Measurements from ENCODE around the gene LAG3.
A peak's percentile ranks its signal among the peaks of the same experiment; 100 is the strongest.

The LAG3 gene

DNA sequence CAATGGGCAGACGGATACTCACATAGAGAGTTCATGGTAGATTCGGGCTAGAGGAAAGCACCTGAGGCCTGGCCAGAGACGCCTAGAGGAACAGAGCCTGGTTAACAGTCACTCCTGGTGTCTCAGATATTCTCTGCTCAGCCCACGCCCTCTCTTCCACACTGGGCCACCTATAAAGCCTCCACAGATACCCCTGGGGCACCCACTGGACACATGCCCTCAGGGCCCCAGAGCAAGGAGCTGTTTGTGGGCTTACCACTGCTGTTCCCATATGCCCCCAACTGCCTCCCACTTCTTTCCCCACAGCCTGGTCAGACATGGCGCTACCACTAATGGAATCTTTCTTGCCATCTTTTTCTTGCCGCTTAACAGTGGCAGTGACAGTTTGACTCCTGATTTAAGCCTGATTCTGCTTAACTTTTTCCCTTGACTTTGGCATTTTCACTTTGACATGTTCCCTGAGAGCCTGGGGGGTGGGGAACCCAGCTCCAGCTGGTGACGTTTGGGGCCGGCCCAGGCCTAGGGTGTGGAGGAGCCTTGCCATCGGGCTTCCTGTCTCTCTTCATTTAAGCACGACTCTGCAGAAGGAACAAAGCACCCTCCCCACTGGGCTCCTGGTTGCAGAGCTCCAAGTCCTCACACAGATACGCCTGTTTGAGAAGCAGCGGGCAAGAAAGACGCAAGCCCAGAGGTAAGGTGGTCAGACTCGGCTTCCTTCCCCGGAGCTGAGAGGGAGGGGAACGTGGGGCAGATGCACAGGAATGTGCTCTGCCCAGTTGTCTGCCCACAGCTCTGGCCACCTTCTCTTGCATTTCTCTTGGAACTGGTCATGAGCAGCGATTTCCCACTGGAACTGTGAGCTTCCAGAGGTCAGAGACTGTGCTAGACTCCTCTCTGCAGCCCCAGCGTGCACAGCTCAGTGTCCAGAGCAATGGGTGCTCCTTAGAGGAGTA, 16.9 kb downstream of the LAG3 start, which contains the start of gene CD4:
TSS of gene CD4 (plus strand) at position 557 of the 953 bp plus-strand sequence. CDS start 10,611 bp downstream, outside the sequence.
- peak; percentile 65 to 81 for DNase-seq (ENCODE audit: low read depth in 2 of 2)

DNA sequence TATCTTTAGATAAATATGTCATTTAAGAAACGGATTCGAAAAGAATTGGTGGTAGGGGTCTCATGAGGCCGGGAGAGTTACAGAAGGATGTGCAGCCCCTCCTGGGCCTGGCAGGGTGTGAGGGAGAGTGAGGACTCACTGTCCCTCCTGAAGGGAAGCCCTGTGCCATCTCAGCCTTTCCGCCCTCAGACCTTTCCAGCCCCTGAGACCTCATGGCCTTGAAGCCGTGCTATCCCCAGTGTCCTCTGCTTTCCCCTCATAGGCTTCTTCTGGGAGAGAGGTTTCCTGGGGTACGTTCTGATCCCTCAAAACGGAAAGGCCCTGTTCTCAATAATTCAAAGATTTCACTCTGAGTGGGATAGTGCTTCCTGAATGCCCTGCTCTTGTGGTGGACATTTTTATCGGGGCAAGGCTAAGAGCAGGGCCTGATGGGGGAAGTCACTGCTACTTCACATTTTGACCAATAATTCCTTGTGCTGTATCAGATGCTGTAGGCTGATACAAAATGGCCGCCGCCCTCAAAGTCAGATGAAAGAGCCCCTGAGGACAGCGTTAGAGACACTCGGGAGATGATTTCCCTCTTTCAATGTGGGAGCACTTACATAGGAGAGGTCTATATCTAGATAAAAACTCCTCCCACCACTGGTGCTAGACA, 18.3 kb downstream of the LAG3 start:
- no peak for DNase-seq (ENCODE audit: low read depth in 2 of 2)

DNA sequence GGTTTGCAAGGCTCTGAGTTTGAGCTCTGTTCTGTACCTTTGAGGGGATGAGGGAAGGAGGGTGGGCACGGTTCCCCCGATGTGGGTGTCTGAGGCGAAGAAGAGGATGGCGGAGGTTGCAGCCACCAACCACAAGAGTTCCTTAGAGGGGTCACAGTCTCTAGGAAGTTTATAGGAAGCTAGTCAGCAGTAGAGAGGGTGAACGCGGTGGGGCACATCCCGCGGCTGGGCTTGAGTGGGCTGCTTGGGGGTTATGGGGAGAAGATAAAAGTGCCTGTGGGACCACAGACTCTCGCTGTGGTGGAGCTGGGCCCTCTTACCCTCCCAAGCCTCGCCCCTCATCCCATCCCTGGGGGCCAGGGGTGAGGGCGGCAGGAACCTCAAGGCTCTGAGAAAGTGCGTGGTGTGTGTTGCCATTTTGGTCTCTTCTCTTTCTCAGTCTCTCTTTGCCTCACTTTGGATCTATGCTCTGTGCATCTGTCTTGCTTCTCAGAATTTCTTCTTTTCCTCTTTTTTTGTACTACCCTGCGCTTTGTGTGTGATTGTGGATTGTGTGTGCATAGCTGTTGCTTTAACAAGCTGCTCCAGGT, 19.7 kb downstream of the LAG3 start:
- DNase-seq (ENCODE audit: low read depth in 2 of 2), result no peak

DNA sequence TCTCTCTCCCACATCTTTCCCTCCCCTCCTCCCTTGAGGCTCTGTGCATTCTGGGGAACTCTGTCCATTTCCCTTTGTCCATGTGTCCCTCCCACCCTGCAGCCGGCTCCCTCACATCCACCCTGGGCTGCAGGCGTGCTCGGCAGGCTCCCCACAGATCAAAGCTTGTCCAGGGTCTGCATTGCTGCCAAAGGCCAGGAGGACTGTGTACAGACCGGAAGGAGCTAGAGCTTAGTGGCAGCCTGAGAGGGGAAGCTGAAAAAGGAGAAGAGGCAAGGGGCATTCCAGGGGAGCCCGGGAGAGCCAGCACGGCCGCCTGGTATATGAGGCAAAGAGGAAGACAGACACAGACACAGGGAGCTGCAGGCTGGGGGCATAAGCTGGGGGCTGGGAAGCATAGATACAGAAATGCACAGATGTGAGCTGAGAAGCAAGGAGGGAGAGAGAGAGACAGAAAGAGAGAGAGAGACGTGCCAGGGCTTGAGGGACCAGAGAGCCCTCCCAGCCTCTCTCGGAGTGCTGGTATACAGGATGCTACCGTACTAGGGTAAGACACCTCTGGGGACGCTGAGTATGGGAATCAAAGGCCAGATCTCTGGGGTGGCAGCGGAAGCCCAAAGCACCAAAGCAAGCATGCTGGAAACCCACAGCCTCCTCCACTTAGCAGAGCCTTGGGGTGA, 20.3 kb downstream of the LAG3 start:
- DNase-seq (ENCODE audit: low read depth in 2 of 2), result no peak

DNA sequence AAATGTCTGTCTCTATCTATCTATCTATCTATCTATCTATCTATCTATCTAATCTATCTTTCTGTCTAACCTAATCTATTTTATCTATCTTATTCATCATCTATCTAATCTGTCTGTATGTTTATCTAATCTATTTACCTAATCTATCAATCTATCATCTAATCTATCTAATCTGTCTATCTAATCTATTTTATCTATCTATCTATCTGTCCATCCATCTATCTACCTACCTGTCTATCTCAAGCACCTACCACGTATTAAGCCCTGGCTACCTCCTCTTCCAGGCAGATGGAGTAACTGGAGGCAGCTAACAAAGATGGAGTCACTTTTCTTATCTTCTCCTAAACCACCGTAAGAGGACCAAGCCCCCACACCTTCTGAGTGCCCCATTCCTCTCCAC, 22.8 kb downstream of the LAG3 start:
- no peak for DNase-seq (ENCODE audit: low read depth in 2 of 2)

DNA sequence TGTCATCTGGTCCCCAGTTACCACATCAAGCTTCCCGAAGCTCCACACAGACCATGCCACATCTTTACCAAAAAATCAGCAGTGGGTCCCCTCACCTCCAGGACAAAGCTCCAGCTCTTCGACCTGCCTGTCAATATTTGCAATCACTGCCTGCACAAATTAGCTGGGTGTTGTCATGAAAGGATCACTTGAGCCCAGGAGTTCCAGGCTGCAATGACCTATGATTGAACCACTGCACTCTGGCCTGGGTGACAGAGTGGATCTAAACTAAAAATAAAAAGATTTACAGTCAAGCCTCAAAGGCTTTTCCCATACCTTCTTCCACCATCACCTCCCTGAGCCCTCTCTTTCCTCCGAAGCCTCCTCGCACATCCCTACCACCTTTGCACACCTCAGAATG, 24.3 kb downstream of the LAG3 start:
- DNase-seq (ENCODE audit: low read depth in 2 of 2), result no peak

DNA sequence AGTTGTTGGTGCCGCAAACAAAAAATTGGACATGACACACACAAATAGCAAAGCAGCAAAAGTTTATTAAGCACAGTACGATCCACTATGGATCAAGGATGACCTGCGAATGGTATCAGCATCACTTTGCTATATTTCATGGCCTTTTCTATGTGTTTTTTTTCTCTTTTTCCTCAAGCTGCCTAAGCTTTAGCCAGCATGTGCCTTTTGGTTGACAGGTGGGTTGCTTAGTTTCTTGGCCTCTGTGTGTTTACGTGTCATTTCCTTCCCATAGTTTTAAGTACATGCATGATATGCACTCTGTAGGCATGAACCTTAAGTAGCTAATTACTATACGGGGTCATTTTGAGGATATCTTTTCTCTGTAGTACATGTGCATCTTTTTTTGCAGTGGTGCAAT, 26.8 kb downstream of the LAG3 start:
- no peak for DNase-seq (ENCODE audit: low read depth in 2 of 2)

DNA sequence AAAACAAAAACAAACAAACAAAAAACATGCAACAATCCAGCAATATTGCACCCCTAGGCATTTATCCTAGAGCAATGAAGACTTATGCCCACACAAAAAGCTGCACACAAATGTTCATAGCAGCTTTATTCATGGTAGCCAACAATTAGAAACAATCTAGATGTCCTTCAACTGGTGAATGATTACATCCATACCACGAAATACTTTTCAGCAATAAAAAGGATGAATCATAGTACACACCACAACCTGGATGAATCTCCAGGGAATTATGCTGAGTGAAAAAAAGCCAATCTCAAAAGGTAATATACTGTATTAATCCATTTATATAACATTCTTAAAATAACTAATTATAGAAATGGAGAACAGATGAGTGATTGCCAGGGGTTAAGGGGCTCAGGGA, 34.9 kb downstream of the LAG3 start:
- DNase-seq (ENCODE audit: low read depth in 2 of 2), result no peak

DNA sequence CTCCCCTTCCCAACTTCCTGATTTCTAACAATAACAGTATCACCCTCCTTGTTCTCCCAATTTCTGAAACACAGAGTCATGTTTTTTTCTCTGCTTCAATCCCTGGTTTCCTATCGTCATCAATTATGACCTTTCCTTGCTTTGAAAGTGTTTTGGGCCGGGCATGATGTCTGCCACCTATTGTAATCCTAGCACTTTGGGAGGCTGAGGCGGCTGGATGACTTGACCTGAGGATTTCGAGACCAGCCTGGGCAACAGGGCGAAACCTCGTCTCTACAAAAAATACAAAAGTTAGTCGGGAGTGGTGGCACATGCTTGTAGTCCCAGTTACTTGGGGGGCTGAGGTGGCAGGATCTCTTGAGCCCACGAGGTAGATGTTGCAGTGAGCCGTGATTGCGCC, 36.7 kb downstream of the LAG3 start:
- DNase-seq (ENCODE audit: low read depth in 2 of 2), result no peak

DNA sequence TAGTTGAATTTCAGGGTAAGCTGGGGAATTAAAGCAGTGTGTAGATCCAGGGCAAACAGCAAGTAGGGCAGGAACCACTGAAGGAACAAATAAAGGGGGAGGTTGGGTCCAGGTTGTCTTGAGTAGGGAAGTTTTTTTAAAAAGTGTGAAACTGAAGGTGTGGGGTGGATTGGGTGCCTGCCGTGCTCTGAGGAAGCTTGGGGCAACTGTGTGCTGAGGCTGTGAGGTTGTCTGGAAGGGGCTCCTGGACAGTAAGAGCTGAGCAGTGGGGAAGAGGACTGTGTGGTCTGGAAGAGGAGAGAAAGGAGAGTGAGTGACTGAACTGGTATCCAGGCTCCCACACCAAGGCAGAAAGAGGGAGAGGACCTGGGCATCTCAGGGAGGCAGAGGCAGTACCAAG, 38.4 kb downstream of the LAG3 start:
- no peak for DNase-seq (ENCODE audit: low read depth in 2 of 2)

DNA sequence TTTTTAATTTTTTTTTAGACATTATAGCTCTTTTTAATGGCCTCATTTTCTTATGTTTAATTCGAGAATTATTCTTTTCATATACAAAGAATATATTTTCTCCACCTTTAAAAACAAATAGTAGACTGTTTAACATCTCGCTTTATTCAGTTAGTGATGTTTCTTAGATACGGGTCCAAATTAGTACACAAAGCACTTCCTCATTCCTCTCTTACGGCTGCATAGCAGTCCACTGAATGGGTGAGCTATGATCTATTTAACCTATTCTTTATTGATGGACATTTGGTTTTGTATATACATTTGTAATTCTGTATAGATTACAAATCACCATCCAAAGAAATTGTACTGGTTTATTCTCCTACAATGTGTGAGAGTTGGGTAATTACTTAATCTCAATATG, 41.0 kb downstream of the LAG3 start:
- no peak for DNase-seq (ENCODE audit: low read depth in 2 of 2)

DNA sequence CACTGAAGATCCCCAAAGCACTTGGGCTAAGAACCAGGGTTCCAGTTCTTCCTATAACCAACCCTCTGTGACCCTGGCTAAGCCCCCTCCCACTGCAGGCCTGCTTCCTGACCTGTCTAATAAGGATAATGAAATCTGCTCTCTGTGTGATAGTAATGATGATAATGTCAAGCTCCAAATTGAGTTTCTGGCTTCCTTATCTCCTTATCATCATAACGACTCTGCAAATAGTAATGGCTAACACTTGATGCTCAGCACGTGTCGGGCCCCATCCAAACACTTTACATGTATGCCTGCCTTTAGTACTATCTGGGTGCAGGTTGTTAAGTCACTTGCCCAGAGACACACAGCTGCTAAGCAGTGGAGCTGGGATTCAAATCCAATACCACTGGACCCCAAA, 44.3 kb downstream of the LAG3 start:
- DNase-seq (ENCODE audit: low read depth in 2 of 2), result no peak

DNA sequence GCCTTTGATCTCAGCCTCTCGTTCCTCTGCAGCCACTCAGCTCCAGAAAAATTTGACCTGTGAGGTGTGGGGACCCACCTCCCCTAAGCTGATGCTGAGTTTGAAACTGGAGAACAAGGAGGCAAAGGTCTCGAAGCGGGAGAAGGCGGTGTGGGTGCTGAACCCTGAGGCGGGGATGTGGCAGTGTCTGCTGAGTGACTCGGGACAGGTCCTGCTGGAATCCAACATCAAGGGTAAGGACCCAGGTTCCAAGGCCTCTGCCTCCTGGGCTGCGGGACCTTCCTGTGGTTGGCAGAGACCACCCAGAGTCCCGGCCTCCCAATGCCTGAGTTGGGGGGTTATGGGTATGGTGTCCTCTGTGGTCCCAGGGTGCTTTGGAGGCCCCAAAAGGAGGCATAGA, 44.8 kb downstream of the LAG3 start:
- no peak for DNase-seq (ENCODE audit: low read depth in 2 of 2)

DNA sequence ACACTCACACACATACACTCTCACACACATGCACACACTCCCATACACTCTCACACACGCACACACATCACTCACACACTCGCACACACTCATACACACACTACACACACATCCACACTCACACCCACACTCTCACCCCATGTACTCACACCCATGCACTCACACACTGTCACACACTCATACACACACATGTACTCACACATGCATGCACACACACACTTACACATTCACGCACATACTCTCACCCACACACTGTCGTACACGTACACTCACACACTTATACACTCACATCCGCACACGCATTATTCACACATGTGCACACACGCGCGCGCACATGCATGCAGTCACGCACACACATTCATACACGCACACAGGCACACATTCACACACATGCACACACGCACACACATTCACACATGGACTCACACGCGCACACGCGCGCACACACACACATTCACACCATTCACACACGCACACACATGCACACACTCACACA, 45.4 kb downstream of the LAG3 start:
- no peak for DNase-seq (ENCODE audit: low read depth in 2 of 2)

DNA sequence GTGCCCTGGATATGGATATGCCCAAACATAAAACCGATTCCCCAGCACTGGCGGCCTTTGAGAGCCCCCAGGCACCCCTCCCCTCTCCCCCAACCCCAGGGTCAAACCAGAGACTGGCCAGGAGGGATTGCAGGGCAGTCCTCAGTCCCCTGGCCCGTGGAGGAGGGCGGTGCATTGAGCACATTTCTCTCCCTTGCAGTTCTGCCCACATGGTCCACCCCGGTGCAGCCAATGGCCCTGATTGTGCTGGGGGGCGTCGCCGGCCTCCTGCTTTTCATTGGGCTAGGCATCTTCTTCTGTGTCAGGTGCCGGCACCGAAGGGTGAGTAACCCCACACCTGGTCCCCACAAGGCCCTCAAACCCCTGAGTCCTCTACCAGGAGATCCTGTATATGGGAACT, 45.9 kb downstream of the LAG3 start:
- DNase-seq (ENCODE audit: low read depth in 2 of 2), result no peak

DNA sequence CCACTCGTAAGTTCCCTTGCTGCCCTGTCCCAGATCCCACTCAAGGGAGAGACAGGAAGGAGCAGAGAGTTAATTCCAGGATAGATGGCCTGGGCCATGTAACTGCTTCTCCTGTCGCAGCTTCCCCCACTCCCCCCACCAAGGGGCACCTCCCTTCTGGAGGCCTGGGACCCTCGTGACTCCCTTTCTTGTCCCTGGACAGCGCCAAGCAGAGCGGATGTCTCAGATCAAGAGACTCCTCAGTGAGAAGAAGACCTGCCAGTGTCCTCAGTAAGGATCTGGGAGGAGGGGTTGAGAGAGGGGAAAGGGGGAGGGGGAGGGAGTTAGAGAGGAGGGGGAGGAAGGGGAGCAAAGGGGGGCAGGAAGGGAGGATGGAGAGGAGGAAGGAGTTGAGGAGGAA, 46.3 kb downstream of the LAG3 start:
- no peak for DNase-seq (ENCODE audit: low read depth in 2 of 2)

DNA sequence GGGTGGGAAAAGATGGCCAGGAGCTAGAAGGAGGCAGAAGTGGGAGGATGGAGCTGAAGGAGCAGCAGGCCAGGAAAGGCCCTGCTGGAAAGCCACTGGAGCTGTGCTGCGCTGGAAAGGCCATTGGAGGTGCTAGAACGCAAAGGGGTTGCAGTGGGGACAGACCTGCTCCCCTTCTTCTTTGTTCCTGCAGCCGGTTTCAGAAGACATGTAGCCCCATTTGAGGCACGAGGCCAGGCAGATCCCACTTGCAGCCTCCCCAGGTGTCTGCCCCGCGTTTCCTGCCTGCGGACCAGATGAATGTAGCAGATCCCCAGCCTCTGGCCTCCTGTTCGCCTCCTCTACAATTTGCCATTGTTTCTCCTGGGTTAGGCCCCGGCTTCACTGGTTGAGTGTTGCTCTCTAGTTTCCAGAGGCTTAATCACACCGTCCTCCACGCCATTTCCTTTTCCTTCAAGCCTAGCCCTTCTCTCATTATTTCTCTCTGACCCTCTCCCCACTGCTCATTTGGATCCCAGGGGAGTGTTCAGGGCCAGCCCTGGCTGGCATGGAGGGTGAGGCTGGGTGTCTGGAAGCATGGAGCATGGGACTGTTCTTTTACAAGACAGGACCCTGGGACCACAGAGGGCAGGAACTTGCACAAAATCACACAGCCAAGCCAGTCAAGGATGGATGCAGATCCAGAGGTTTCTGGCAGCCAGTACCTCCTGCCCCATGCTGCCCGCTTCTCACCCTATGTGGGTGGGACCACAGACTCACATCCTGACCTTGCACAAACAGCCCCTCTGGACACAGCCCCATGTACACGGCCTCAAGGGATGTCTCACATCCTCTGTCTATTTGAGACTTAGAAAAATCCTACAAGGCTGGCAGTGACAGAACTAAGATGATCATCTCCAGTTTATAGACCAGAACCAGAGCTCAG, 47.0 kb downstream of the LAG3 start:
- no peak for DNase-seq (ENCODE audit: low read depth in 2 of 2)

DNA sequence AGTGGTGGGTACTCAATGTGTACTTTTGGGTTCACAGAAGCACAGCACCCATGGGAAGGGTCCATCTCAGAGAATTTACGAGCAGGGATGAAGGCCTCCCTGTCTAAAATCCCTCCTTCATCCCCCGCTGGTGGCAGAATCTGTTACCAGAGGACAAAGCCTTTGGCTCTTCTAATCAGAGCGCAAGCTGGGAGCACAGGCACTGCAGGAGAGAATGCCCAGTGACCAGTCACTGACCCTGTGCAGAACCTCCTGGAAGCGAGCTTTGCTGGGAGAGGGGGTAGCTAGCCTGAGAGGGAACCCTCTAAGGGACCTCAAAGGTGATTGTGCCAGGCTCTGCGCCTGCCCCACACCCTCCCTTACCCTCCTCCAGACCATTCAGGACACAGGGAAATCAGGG, 47.8 kb downstream of the LAG3 start:
- no peak for DNase-seq (ENCODE audit: low read depth in 2 of 2)

DNA sequence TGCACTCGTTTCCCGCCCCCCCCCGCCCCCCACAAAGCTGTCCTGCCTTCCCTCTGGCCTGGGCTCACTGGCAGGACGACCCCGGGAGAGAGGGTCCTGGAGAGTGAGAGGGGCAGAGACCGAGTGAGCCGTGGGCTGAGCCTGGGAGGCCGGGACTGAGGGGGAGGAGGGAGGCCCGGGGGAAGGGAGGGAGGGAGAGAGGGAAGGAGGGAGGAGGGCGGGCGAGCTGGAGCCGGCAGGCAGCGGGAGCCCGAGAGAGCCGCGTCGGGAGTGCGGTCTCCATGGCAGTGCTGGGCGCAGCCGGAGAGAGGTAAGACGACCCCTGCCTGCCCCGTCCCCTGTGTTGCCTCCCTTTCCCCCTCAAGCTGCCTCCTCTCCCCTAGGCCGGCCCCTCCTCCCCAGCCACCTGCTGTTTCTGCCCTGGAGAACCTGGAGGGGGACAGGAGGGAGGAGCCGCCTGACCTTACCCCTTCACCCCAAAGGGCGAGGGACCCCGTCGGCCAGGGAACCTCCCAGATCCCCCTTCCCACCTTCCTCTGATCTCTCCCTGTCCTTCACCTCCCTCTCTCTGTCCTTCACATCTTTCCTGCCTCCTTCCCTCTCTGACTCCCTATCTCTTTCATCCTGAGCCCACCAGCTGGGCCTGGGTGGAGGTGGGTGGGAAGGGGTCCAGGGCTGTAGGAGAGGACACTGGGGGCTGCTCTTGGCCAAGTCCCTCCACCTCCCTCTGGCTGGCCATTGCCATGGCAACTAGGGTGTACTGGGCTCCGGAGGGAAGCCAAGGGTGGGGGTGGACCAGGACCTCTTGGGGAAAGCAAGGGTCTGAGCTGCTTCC, 49.5 kb downstream of the LAG3 start, which contains the start of gene GPR162:
TSS of gene GPR162 (plus strand) at position 231 of the 835 bp plus-strand sequence. CDS start 2,078 bp downstream, outside the sequence.
- DNase-seq (ENCODE audit: low read depth in 2 of 2), result no peak

Data from activated CD4-positive, alpha-beta T cell treated with anti-CD3 and anti-CD28 coated beads for 24 hours (primary cell).